Fibroblast of pulmonary artery (primary cell): Measurements from ENCODE around the gene PROZ.

Source experiments
- DNase-seq: peaks from one replicate; pipeline ENCODE4 v3.0.0-alpha.2; 2010; ENCODE audit warnings: low read depth
- H3K4me3 ChIP-seq: replicated peaks from 2 replicates; pipeline ENCODE4 v1.5.1; 2011; ENCODE audit warnings: low read depth, mild to moderate bottlenecking, control low read depth, low read length, moderate library complexity
- CTCF ChIP-seq: IDR thresholded peaks from 2 replicates; pipeline ENCODE4 v1.5.1; 2011; ENCODE audit warnings: mild to moderate bottlenecking, control low read depth, low read length, inconsistent platforms; ENCODE audit errors: missing control alignments

PROZ gene

GRCh38 chr13:113138792-113139551 is 19.5 kb upstream of the PROZ start:
- no peak for TF ChIP-seq CTCF
- DNase-seq, result no peak
- no peak overlapping the region for H3K4me3 ChIP-seq

GRCh38 chr13:113139577-113139976 is 18.9 kb upstream of the PROZ start:
- no peak for DNase-seq
- no peak for TF ChIP-seq CTCF
- H3K4me3 ChIP-seq, result no peak overlapping the region

- DNase-seq, result no peak
- TF ChIP-seq CTCF, result no peak
- H3K4me3 ChIP-seq, result no peak overlapping the region
These were observed 17.5 kb upstream of the PROZ start for GRCh38 chr13:113140677-113141600.

GRCh38 chr13:113141601-113141970 is 16.9 kb upstream of the PROZ start:
- H3K4me3 ChIP-seq, result no peak overlapping the region
- DNase-seq, result no peak
- no peak for TF ChIP-seq CTCF

- no peak for TF ChIP-seq CTCF
- DNase-seq, result no peak
These were observed 15.6 kb upstream of the PROZ start for GRCh38 chr13:113142876-113143275.

GRCh38 chr13:113143466-113144254 is 14.8 kb upstream of the PROZ start:
- no peak for TF ChIP-seq CTCF
- DNase-seq, result no peak
- no peak overlapping the region for H3K4me3 ChIP-seq

More at GRCh38 chr13:113142876-113143275, 15.6 kb upstream of the PROZ start:
- H3K4me3 ChIP-seq, result no peak overlapping the region
